GM19240 (cell line): ENCODE measurements around the gene KMO.

ENCODE experiments used
- DNase-seq: peaks from one replicate; pipeline ENCODE4 v3.0.0; 2011; ENCODE audit warnings: low spot score; ENCODE audit not compliant: insufficient read length

The KMO gene

DNA sequence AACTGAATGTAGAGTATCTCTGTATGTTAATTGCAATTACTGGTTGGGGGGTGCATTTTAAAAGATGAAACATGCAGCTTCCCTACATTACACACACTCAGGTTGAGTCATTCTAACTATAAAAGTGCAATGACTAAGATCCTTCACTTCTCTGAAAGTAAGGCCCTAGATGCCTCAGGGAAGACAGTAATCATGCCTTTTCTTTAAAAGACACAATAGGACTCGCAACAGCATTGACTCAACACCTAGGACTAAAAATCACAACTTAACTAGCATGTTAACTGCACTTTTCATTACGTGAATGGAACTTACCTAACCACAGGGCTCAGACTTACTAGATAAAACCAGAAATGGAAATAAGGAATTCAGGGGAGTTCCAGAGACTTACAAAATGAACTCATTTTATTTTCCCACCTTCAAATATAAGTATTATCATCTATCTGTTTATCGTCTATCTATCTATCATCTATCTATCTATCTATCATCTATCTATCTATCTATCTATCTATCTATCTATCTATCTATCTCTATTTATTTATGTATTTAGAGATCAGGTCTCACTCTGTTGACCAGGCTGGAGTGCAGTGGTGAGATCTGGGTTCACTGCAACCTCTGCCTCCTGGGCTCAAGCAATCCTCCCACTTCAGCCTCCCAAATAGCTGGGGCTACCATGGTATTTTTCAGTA is 60.2 kb downstream of the KMO start:
- no peak for DNase-seq

DNA sequence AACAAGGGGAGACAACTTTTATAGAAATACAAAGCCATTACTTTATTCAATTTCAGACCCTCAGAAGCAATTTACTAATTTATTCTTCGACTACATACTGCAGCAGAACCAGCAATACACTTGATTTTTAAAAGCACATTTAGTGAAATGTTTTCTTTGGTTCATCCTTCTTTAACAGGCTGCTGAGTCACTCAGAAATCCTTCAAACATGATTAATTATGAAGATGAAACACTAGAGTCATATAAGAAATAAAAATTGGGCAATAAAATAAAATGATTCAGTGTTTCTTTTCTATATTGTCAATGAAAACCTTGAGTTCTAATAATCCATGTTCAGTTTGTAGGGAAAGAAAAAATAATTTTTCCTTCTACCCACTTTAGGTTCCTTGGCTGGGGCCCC is 61.0 kb downstream of the KMO start:
- DNase-seq = no peak

GRCh38 chr1:241596633-241597032 is 64.5 kb downstream of the KMO start:
- no peak for DNase-seq

DNA sequence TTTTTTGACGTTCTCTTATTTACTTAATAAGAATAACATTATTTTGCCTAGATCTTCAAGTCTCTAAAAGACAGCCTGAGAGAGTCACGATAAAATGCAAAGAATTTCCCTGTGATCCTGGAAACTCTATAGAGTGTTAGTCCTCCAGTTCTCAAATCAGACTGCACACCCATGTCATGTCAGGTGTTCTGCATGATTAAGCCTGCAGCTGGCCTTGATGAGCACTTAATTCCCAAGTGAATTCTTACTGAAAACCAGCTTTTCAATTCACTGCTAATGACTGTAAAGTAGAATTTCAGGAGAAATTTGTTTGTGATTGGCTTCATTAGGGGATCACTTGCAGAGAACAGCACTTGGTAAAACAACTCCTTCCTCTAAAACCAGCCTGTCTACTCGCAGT is 66.1 kb downstream of the KMO start:
- no peak for DNase-seq

DNA sequence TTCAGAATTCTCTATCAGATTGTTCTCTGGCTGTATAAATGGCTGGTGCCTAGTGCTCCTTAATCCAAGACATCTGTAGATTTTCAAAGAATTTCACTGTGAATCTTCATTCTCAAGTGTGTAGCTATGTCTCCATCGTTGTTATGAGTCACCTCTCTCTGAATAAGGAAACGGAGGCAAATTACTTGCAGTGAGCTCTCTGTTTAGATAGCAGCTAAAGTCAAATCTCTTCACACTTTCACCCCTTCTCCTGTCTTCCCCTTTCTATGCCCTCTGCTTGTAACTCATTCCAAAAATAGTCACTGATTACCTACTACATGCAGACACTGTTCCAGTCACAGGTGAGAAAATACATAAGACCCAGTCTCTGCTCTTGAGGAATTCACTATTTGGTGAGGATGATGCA is 68.3 kb downstream of the KMO start:
- DNase-seq = no peak

DNA sequence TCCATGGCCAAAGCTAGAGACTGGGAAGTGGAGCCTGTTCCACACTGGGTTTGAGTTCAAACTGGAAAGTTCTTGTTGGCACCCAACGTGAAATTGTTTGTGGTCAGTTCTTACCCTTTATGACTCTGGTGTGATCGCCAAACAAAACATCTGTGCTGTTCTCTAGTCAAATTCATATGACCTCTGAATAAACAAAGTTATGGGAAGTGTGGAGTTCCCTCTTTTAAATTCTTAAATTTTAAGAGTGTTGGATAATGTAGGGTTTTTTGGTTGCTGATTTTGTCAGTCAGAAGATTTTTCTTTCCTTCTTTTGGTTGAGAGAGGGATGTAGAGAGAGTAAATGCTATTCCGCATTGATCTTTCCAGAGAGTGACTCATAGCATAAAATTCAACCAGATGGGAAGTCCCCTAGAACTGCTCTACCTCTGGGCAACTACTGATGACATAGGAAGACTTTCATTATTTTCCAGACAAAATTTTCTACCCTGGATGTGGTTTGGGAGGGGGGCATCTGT is 71.6 kb downstream of the KMO start:
- no peak for DNase-seq

DNA sequence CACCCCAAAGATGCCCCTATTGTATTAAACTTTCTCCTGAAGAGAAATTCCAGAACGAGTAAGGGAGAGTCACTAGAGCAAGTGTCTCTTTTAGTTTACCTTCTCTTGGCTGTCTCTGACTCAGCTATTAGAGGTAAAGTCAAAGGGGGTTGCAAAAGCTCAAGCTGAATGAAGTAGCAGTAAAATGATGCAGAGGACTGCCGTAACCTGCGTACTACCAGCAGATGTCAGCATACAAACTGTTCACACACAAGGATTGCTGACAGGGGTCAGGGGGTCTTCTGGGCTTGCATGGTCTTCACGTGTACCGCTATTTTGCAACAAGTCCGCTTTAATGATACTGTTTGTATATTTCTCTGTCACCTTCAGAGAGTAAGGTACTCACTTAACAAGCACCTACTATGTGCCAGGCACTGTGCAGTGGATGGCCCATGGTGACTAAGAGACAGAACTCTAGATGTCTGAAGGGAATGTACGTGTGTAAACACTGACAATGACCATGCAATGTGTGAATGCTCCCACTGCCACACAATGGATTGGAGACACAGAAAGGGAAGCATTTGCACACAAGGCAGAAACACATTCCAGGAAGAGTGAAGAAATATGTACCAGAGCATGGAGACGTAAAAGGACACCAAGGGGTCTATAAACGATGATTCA is 73.1 kb downstream of the KMO start:
- DNase-seq = no peak

- no peak for DNase-seq
Observed at GRCh38 chr1:241606544-241606943, 74.4 kb downstream of the KMO start.

- no peak for DNase-seq
Observed at GRCh38 chr1:241607497-241607896, 75.3 kb downstream of the KMO start.

DNA sequence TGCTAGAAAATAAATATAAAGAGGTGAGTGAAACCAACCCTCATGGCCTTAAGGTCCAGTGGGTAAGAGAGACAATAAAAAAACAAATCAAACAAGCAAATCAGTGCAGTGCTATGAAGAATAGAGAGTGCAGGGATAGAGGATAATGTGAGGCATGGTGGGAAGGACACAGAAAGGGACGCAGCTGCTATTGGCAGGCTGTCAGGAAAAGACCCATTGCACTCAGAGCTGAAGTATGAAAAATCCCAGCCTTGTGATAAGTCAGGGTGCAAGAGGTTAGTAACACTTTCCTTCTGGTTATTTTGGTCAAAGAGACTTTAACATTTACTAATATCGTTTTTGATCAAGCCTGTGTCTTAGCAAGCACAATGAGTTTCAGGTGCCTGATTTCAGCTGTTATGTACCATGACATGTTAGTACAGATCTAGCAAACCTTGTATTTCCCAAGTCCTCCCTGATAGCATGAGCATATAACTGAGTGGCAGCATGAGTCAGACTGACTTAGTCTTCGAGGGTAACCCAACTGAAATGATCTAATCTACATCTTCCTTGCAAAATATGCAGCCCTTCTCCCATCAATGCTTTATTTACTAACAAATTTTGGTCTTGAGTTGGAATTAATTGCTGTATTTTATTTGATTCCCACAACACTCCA is 76.3 kb downstream of the KMO start:
- no peak for DNase-seq

DNA sequence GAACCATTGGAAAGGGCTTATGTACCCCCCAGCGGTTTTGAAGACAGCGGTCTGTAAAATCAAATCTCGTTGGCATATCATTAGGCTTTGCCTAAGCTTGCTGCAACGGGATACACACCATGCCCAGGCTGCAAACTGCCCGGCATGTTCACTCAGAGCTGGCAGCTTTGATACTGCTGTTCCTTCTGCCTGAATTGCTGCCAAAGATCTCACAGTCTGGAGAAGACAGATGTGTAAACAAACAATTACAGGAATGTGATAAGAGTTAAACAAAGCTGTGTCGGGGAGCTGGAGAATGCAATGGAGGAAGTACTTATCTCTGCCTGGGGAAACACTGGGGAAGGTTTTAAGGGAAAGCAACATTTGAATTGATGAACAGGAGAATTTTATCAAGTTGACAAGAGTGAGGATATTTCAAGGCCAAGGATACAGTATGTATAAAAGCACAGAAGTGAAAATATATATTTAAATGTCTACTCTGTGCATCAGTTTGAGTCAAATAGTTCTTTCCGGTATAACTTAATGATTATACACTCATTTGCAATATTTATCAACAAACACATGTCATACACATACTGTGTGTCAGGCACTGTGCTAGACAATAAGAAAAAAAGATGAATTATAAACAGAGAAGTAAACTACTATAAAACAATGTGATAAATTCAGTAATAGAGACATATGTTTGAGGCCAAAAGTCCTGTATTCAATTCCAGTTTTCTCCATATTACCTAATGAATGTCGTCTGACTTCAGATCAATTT is 78.1 kb downstream of the KMO start:
- DNase-seq = no peak

GRCh38 chr1:241611063-241611462 is 78.9 kb downstream of the KMO start:
- peak; percentile 41 for DNase-seq

GRCh38 chr1:241611736-241612135 is 79.6 kb downstream of the KMO start:
- no peak for DNase-seq

- no peak for DNase-seq
Observed at GRCh38 chr1:241612533-241613477, 80.6 kb downstream of the KMO start.

DNA sequence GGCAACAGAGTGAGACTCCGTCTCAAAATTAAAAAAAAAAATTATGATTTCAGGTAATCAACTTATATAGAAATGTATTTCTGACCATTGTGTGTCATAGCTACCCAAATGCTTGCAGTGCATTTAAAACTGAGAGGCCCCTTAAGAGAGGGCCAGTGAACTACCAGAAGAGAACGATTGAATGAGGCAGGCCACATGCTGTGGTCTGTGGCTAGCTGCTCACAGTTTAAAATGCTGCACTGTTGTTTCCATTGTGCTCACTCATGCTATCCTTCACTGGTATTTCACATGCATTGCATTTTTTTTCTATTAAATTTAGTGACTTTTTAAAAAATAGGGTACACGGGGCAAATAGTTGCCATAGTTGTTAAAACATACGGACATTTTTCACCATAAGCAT is 82.0 kb downstream of the KMO start:
- DNase-seq = no peak

GRCh38 chr1:241614572-241614971 is 82.4 kb downstream of the KMO start:
- DNase-seq = no peak

GRCh38 chr1:241615043-241615974 is 83.1 kb downstream of the KMO start:
- DNase-seq = no peak

- no peak for DNase-seq
Observed at GRCh38 chr1:241617426-241617825, 85.2 kb downstream of the KMO start.

- no peak for DNase-seq
Observed at GRCh38 chr1:241622669-241623068, 90.5 kb downstream of the KMO start.

DNA sequence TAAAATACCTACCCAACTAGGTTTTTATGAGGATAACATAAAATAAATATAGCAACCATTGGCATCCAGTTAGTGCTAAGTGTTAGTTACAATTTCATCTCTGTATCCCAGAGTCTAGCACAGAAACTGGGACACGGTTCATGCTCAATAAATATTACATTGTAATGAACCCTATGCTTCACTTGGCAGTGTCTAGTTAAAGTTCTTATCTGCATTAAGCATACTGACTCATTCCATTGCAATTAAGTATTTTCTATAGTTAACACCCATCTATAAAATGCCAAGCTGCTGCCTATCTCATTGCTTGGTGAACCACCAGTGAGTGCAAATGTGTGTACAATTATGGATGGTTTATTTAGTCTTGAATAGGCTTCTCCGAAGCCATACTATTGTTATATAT is 92.8 kb downstream of the KMO start:
- no peak for DNase-seq
